HepG2 (cell line): ENCODE data around the gene SULT1B1. TPM values are rescaled to one million over a fixed set of nuclear protein-coding genes. Genes with fewer than 3 reads are reported as not detected.
A peak's percentile ranks its signal among the peaks of the same experiment; 100 is the strongest.

Experiments
- BRCA1 ChIP-seq: sonication (generic); formaldehyde crosslinking; IDR thresholded peaks from 2 replicates; pipeline ENCODE4 v1.4.0; 2020; ENCODE audit warnings: missing genetic modification reagents
- ELF3 ChIP-seq: IDR thresholded peaks from 2 replicates; pipeline ENCODE4 v1.6.1; 2016; ENCODE audit warnings: missing genetic modification reagents, missing compliant biosample characterization
- FOSL1 ChIP-seq: sonication (generic); formaldehyde crosslinking; IDR thresholded peaks from 2 replicates; pipeline ENCODE4 v1.9.0; 2021; ENCODE audit warnings: missing genetic modification reagents, borderline replicate concordance
- KDM4B ChIP-seq: sonication (generic); formaldehyde crosslinking; IDR thresholded peaks from 2 replicates; pipeline ENCODE4 v1.4.0; 2020; ENCODE audit warnings: missing genetic modification reagents
- MAFK ChIP-seq, 2 experiments: IDR thresholded peaks in 1 of 2; conservative IDR thresholded peaks in 1 of 2; 2 replicates each; pipeline ENCODE4 v1.6.1; 2011; ENCODE audit warnings: improper control_type of control experiment in 2 of 2, low read length in 2 of 2
- POLR2A ChIP-seq, 2 experiments: IDR thresholded peaks; 2 replicates each; pipeline ENCODE4 v1.6.1; 2011; ENCODE audit warnings: low read depth in 2 of 2, low read length in 2 of 2, mild to moderate bottlenecking in 1 of 2, moderate library complexity in 1 of 2; ENCODE audit not compliant: insufficient read depth in 1 of 2
- PRMT3 ChIP-seq: sonication (generic); formaldehyde crosslinking; IDR thresholded peaks from 2 replicates; pipeline ENCODE4 v1.8.1; 2022; ENCODE audit warnings: low read depth, mild to moderate bottlenecking, moderate library complexity, missing genetic modification reagents, borderline replicate concordance
- SOX6 ChIP-seq, 2 experiments: fragments of 450-650 bp in 1 of 2; sonication (generic) in 1 of 2; formaldehyde crosslinking in 1 of 2; IDR thresholded peaks; 2 replicates each; pipeline versions ENCODE4 v1.4.0 to v1.6.1; 2017 to 2020; ENCODE audit warnings: antibody characterized with exemption in 1 of 2, mild to moderate bottlenecking in 1 of 2, missing genetic modification reagents in 1 of 2
- TARDBP ChIP-seq: sonication (generic); formaldehyde crosslinking; IDR thresholded peaks from 2 replicates; pipeline ENCODE4 v1.8.0; 2022; ENCODE audit warnings: mild to moderate bottlenecking, missing genetic modification reagents
- TGIF2 ChIP-seq: IDR thresholded peaks from 2 replicates; pipeline ENCODE4 v1.6.1; 2016; ENCODE audit warnings: control low read depth, missing compliant biosample characterization
- ZBTB40 ChIP-seq, 2 experiments: fragments of 450-650 bp in 1 of 2; sonication (generic) in 1 of 2; formaldehyde crosslinking in 1 of 2; IDR thresholded peaks; 2 replicates each; pipeline versions ENCODE4 v1.6.1 to v1.8.0; 2016 to 2022; ENCODE audit warnings: antibody characterized with exemption in 1 of 2, mild to moderate bottlenecking in 1 of 2, missing genetic modification reagents in 1 of 2
- ZHX1 ChIP-seq: sonication (generic); formaldehyde crosslinking; IDR thresholded peaks from 2 replicates; pipeline ENCODE4 v1.8.1; 2022; ENCODE audit warnings: low read depth, mild to moderate bottlenecking, missing genetic modification reagents
- ZNF343 ChIP-seq: sonication (generic); formaldehyde crosslinking; IDR thresholded peaks from 2 replicates; pipeline ENCODE4 v1.4.0; 2020; ENCODE audit warnings: mild to moderate bottlenecking, missing genetic modification reagents
- ZNF629 ChIP-seq: sonication (generic); formaldehyde crosslinking; conservative IDR thresholded peaks from 2 replicates; pipeline ENCODE4 v1.5.0; 2020; ENCODE audit warnings: missing genetic modification reagents
- ZNF775 ChIP-seq: sonication (generic); formaldehyde crosslinking; IDR thresholded peaks from 2 replicates; pipeline ENCODE4 v1.4.0; 2020; ENCODE audit warnings: missing genetic modification reagents, mild to moderate bottlenecking, moderate library complexity, borderline replicate concordance
- polyA plus RNA-seq, 8 experiments: library from polyadenylated mRNA; depleted of rRNA in 3 of 8; stranded (reverse) in 7 of 8; unstranded in 1 of 8; fragments of >200 nt; fragmentation: Illumina TruSeq in 4 of 8; extraction: Trizol in 4 of 8; gene quantifications; 2 replicates each; pipeline versions ENCODE4 v1.2.1 to v1.2.3, GENCODE V29; 2011 to 2016; ENCODE audit warnings: low read depth in 4 of 8, missing spikeins in 1 of 8, mixed read lengths in 1 of 8; ENCODE audit not compliant: insufficient read depth in 1 of 8
- total RNA-seq, 5 experiments: library from RNA; depleted of rRNA; stranded (reverse); fragments of >200 nt; fragmentation: Illumina TruSeq; extraction: Trizol; gene quantifications; 2 replicates each; pipeline ENCODE4 v1.2.3, GENCODE V29; 2016; ENCODE audit warnings: low read depth in 1 of 5
- TF ChIP-seq, protein P1 (sequence below): sonication (generic); formaldehyde crosslinking; IDR thresholded peaks from 2 replicates; pipeline ENCODE4 v1.4.0; 2020; ENCODE audit warnings: missing genetic modification reagents

SULT1B1 gene
- total and polyA plus RNA-seq, 2 of the 13 experiments (the other 11 are each of a cell fraction or from before 2014, with no cell fraction given), result 0.20 to 0.25 TPM

- no peak for TF ChIP-seq SOX6 (IDR thresholded peaks at IDR 0.05)
- TF ChIP-seq SOX6 (CRISPR knock-in tag; IDR thresholded peaks at IDR 0.05), result peak; percentile 57; the same call in 1 of the 2 replicates
- TF ChIP-seq FOSL1, result no peak
- no peak for TF ChIP-seq ZBTB40 (IDR thresholded peaks at IDR 0.05)
- no peak for TF ChIP-seq ZBTB40 (CRISPR knock-in tag; IDR thresholded peaks at IDR 0.05)
- no peak for TF ChIP-seq ZHX1 (CRISPR knock-in tag)
- TF ChIP-seq, protein P1, sequence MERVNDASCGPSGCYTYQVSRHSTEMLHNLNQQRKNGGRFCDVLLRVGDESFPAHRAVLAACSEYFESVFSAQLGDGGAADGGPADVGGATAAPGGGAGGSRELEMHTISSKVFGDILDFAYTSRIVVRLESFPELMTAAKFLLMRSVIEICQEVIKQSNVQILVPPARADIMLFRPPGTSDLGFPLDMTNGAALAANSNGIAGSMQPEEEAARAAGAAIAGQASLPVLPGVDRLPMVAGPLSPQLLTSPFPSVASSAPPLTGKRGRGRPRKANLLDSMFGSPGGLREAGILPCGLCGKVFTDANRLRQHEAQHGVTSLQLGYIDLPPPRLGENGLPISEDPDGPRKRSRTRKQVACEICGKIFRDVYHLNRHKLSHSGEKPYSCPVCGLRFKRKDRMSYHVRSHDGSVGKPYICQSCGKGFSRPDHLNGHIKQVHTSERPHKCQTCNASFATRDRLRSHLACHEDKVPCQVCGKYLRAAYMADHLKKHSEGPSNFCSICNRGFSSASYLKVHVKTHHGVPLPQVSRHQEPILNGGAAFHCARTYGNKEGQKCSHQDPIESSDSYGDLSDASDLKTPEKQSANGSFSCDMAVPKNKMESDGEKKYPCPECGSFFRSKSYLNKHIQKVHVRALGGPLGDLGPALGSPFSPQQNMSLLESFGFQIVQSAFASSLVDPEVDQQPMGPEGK, result no peak
- TF ChIP-seq ZNF775 (CRISPR knock-in tag), result no peak
- TF ChIP-seq ZNF343 (CRISPR knock-in tag), result no peak
- TF ChIP-seq ZNF629 (CRISPR knock-in tag), result no peak
- TF ChIP-seq TGIF2 (CRISPR knock-in tag), result peak; percentile 82; the same call in 1 of the 2 replicates
- TF ChIP-seq POLR2A (IDR thresholded peaks at IDR 0.05; ENCODE audit: insufficient read depth in 1 of 2, low read depth in 2 of 2, low read length in 2 of 2), result no peak
- peak; percentile 88 for TF ChIP-seq TARDBP (CRISPR knock-in tag)
- TF ChIP-seq ELF3, result peak; percentile 62; the same call in 1 of the 2 replicates
- no peak for TF ChIP-seq MAFK (conservative IDR thresholded peaks at IDR 0.05 in 1 of 2, IDR thresholded peaks at IDR 0.05 in 1 of 2; ENCODE audit: low read length in 2 of 2)
- 0 out of 2 replicates have a peak, but pooled peaks have one; percentile 34 for TF ChIP-seq KDM4B (CRISPR knock-in tag)
- no peak for TF ChIP-seq PRMT3
- no peak for TF ChIP-seq BRCA1 (CRISPR knock-in tag)
These were observed 46.8 kb downstream of the SULT1B1 start (continued) for GRCh38 chr4:69713593-69713992.
